Activated T-cell treated with anti-CD3 and anti-CD28 coated beads, Interleukin-2, amount 50 U/mL, for 4 hours (primary cell): ENCODE results near the gene BRF1. TPM values are rescaled to one million over a fixed set of nuclear protein-coding genes. Genes with fewer than 3 reads are reported as not detected.

Source experiments
- ATAC-seq, 2 donors: fragments of 200-7000 bp; cut with Tn5 transposase; one replicate each; pipeline ENCODE4 v1.10.0; 2021
- DNase-seq: peaks from one replicate; pipeline ENCODE4 v3.0.0-alpha.2; 2020
- H3K27me3 Mint-ChIP-seq: one replicate; pipeline ENCODE4 v1.8.0; 2021; ENCODE audit warnings: low read depth, mixed read lengths
- H3K36me3 Mint-ChIP-seq: one replicate; pipeline ENCODE4 v1.8.0; 2022; ENCODE audit warnings: mixed read lengths; ENCODE audit not compliant: insufficient read depth
- H3K4me1 Mint-ChIP-seq: one replicate; pipeline ENCODE4 v1.8.0; 2021; ENCODE audit warnings: low read depth, mixed read lengths
- H3K4me3 Mint-ChIP-seq: one replicate; pipeline ENCODE4 v1.8.0; 2021; ENCODE audit warnings: mild to moderate bottlenecking, moderate library complexity, mixed read lengths
- H3K9me3 Mint-ChIP-seq: one replicate; pipeline ENCODE4 v1.8.0; 2021; ENCODE audit warnings: mixed read lengths
- total RNA-seq, 3 donors: library from RNA; stranded (reverse); gene quantifications; one replicate each; pipeline ENCODE4 v1.2.1, GENCODE V29; 2021

Gene BRF1
- total RNA-seq, 3 donors from 2014 or later, result 33.5 to 36.4 (median 35.4) TPM

DNA sequence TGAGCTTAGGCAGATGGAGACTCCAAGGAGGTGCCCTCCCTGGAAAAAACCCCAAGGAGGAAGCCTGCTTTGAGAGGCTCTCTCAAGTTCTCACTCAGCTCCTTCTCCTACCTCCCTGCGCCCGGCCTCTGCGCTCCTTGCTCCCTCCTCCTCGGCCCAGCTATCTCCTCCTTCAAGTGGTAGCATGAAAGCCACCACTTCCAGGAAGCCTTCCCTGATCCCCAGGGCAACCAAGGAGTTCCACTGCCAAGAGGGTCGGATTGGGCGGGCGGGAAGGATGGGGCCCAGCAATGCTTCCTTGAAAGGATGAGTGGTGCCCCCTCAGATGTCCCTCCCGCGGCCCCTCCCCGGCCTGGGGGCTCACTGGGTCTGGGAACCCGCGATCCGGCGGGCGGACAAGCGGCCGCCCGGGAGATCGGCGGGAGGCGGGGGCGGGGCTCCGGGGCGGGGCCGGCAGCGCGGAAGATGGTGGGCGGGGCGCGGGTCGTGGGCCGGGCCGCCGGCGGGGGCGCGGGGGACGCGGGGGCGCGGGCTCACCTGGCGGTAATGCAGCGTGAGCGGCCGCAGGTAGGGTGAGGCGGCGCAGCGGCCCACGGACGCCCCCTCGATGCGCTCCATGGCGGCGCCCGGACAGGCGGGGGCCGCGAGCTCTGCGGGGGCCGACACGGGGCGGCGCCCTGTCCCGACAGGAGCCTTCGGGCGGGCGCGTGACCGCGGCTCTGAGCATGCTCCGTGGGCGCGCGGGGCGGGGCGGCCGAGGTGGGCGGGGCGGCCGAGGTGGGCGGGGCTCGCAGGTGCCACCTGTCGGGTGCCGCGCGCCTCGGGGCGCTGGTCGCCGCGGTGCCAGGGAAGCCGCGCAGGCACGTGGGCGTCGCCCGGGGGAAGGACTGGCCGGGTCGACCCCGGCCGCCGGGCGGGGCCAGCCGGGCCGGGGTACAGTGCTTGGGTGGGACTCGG lies 119.9 kb downstream of the BRF1 start, which contains the start of gene NUDT14:
TSS of gene NUDT14 (minus strand) at position 721 of the 957 bp plus-strand sequence. CDS start at position 618, 103 bp downstream.
- ATAC-seq (peak; percentile 86 to 89), DNase-seq (peak; percentile 86)
- Mint-ChIP-seq H3K4me1 (peaks cover 20% of the 10 kb centered on the region), H3K9me3 (no peaks in the 10 kb centered on the region), H3K4me3 (peak within 1 kb of the TSS; percentile 74), H3K36me3 (no peaks in the 10 kb centered on the region), H3K27me3 (no peaks in the 10 kb centered on the region)

DNA sequence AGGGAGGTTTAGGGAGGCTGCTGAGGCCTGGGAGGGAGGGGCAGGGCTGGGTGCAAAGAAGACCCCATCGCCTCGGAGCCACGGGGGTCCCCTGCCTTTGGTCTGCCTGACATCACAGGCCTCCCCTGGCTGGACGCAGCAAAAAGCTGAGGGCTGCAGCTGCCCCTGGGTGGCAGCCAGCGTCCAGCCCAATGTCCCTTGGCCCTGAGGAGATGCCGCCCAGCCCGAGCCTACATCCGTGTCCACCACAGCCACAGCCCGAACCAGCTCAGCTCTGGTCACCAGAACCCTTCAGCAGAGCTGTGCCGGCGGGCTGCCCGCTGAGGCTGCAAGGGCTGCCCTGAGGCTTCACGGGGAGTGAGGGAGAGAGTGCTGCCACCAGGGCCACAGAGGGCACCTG lies 121.6 kb downstream of the BRF1 start:
- Mint-ChIP-seq H3K4me3 (no peak overlapping the region), H3K9me3 (no peaks in the 10 kb centered on the region), H3K36me3 (no peaks in the 10 kb centered on the region), H3K27me3 (no peaks in the 10 kb centered on the region), H3K4me1 (peaks cover 30% of the 10 kb centered on the region)
- DNase-seq, result no peak
- ATAC-seq, result no peak

DNA sequence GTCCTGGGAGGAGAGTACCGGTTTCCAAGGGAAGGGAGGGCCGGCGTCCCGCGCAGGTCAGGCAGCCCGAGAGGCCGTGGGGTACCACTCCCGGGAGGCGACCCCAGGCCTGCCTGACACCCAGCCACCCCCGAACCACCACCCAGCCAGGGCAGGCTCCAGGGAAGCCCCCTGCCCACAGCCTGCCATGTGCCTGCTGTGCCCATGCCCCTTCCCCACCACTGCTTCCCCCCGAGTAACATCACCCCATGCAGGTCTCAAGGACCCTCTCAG lies 122.0 kb downstream of the BRF1 start:
- Mint-ChIP-seq H3K36me3 (no peaks in the 10 kb centered on the region), H3K4me3 (no peak overlapping the region), H3K4me1 (peaks cover 31% of the 10 kb centered on the region), H3K9me3 (no peaks in the 10 kb centered on the region), H3K27me3 (no peaks in the 10 kb centered on the region)
- no peak for ATAC-seq
- DNase-seq, result no peak

DNA sequence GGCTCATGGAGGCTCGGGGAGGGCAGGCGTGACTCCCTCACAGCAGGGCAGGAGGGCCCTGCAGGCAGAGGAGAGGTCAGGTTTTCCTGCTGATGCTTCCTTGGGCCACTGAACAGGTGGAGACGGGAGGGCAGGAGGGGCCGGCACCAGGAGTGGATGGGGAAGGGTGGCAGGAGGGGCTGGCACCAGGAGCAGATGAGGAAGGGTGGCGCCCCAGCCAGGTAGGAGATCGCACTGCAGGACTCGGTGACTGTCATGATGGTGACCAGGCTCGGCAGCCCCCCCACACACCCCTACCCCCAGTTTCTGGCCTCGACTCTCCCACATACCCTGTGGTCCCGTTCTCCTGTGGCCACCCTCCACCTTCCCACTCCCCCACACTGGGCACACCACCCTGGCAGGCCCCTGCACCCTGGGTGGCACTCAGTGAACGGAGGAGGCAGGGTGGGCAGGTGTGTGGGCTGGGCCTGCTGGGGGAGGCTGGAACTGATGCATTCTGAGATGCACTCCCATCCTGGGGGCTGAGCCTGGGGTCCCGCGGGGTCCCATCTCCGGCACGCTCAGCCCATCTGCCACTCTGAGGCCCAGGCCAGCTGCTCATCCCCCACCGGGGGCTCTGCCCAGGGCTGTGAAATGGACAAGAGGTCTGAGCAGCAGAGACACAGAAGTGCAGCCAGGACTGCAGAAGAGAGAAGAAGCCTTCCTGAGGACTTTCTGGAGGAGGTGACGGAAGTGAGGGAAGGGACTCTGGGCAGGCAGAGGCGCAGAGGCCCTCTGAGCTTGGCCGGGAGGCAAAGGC lies 122.5 kb downstream of the BRF1 start:
- H3K36me3 Mint-ChIP-seq, result no peaks in the 10 kb centered on the region
- DNase-seq, result no peak
- no peak overlapping the region for H3K4me3 Mint-ChIP-seq
- H3K4me1 Mint-ChIP-seq, result peaks cover 31% of the 10 kb centered on the region
- no peaks in the 10 kb centered on the region for H3K9me3 Mint-ChIP-seq
- H3K27me3 Mint-ChIP-seq, result no peaks in the 10 kb centered on the region
- ATAC-seq, result no peak

DNA sequence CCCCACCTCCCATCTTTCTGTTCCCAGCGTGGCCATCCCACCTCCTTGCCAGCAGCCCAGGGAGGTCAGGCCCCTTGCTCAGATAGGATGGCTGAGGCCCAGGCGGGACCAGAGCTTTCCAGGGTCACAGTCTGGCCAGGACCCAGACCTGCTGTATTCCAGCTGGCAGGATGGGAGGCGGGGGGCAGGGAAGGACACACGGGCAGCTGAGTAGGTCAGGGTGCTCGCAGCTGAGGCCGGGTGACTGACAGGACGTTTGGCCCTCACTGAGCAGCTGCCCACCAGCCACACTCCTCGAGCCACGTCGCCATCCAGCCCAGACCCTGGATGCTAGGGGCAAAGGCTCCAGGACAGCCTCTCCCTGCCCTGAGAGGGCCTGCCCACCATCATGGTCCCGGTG lies 123.7 kb downstream of the BRF1 start:
- Mint-ChIP-seq H3K9me3 (no peaks in the 10 kb centered on the region), H3K4me3 (no peak overlapping the region)

DNA sequence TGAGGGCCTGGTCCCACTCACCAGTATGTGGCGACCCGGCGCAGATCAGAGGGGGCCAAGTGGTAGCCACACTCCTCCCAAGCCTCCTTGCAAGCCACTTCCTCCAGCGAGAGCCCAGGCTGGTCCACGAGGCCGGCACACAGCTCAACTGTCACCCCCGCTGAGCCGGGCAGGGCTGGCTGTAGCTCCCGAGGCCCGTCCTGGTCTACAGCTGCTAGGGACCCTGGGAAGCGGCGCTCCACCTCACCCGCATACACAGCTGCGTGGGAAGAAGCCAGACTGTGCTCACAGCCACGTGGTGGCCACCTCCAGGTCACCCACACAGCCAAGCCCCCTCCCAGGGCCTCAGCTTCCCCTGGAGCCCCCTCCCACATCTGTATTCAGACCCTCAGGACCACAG lies 124.3 kb downstream of the BRF1 start:
- DNase-seq (no peak), ATAC-seq (no peak)
- Mint-ChIP-seq H3K4me1 (peaks cover 28% of the 10 kb centered on the region), H3K27me3 (peaks cover 2% of the 10 kb centered on the region), H3K9me3 (no peaks in the 10 kb centered on the region), H3K4me3 (no peak overlapping the region), H3K36me3 (no peaks in the 10 kb centered on the region)

More for the DNA sequence above, 123.7 kb downstream of the BRF1 start:
- no peak for DNase-seq
- Mint-ChIP-seq H3K4me1 (peaks cover 27% of the 10 kb centered on the region), H3K27me3 (no peaks in the 10 kb centered on the region), H3K36me3 (no peaks in the 10 kb centered on the region)
- no peak for ATAC-seq

DNA sequence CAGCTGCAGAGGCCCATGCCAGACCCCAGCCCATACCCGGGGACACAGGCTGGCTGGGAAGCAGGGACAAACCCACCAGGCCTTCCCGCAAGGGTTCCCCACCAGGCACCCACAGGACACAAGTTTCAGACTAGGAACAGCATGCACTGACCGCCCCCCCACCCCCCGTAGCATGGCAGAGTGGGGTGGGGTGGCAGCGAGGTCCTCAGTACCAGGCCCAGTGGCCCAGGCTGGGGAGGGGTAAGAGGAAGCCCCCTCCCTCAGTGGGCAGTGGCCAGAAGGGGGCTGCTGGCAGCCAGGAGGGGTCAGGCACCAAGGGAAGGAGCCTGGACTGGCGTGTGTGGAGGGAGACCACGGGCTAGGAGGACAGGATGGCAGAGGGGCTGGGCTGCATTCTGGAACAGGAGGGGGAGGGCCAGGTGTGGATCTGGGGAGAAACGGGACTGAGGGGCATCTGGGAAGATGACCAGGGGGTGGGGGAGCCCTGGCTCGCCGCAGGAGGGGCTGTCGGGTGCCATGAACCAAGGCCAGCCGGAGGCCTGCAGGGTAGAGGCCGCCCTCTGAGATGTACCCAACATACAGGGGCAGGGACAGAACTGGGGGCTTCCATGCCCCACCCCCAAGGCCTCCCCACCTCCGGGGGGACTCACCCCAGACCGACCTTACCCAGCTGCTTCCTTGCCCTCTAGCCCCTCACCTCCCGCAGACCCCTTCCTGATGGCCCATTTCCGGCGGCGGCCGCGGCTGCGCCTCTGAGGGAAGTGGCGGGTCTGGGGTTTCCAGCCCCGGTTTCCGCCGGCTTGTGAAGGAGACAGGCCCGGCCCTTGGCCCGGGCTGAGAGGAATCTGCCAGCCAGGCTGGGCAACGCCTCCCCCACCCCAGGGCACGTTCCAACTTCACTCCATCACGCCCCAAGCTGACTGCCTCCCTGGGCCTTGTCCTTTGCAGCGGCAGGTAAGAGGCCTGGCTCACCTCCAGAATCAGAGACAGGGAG lies 126.6 kb downstream of the BRF1 start:
- peak; percentile 53 to 57 for ATAC-seq
- no peaks in the 10 kb centered on the region for H3K36me3 Mint-ChIP-seq
- DNase-seq, result no peak
- H3K4me1 Mint-ChIP-seq, result peaks cover 28% of the 10 kb centered on the region
- no peak overlapping the region for H3K4me3 Mint-ChIP-seq
- no peaks in the 10 kb centered on the region for H3K9me3 Mint-ChIP-seq
- H3K27me3 Mint-ChIP-seq, result peaks cover 9% of the 10 kb centered on the region

DNA sequence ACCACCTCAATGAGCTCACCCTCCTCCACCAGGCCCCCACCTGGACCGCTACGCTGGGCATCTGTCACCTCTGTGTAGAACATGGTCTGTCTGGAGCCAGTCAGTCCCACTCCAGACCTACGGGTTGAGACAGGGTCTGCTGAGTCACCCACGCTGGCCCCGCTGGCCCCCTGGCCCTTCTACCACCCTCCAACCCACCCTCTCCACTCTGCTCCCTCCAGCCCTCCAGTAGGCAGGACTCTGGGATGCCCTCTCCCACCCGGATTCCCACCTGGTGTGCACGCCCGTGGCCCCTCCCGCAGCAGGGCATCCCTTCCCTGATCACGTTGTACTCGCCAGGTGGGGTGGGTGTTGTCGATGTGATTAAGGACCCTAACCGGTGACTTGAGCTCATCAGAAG lies 127.7 kb downstream of the BRF1 start:
- DNase-seq (no peak), ATAC-seq (no peak)
- H3K9me3 Mint-ChIP-seq, result no peaks in the 10 kb centered on the region
- peaks cover 10% of the 10 kb centered on the region for H3K27me3 Mint-ChIP-seq
- peaks cover 28% of the 10 kb centered on the region for H3K4me1 Mint-ChIP-seq
- no peaks in the 10 kb centered on the region for H3K36me3 Mint-ChIP-seq
- no peak overlapping the region for H3K4me3 Mint-ChIP-seq

DNA sequence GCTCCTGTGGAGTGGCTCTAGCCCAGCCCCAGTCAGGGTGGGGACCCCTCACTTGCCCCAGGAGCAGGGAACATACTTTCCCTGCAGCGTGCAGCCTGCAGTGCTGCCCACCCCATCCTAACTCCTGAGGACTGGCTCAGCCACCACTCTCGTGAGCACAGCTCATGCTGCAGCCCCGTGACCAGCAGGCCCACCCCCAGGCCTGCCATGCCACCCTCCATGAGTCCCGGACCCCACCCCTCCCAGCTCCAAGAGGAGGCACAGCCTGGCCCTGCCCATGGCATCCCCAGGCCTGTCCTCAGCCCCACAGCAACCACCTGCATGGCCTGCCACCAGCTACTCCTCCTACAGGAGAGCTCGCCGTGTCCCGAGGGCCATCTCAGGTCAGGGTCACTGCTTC lies 128.3 kb downstream of the BRF1 start:
- peaks cover 10% of the 10 kb centered on the region for H3K27me3 Mint-ChIP-seq
- peaks cover 28% of the 10 kb centered on the region for H3K4me1 Mint-ChIP-seq
- DNase-seq, result no peak
- H3K9me3 Mint-ChIP-seq, result no peaks in the 10 kb centered on the region
- no peak for ATAC-seq
- no peaks in the 10 kb centered on the region for H3K36me3 Mint-ChIP-seq
- H3K4me3 Mint-ChIP-seq, result no peak overlapping the region

DNA sequence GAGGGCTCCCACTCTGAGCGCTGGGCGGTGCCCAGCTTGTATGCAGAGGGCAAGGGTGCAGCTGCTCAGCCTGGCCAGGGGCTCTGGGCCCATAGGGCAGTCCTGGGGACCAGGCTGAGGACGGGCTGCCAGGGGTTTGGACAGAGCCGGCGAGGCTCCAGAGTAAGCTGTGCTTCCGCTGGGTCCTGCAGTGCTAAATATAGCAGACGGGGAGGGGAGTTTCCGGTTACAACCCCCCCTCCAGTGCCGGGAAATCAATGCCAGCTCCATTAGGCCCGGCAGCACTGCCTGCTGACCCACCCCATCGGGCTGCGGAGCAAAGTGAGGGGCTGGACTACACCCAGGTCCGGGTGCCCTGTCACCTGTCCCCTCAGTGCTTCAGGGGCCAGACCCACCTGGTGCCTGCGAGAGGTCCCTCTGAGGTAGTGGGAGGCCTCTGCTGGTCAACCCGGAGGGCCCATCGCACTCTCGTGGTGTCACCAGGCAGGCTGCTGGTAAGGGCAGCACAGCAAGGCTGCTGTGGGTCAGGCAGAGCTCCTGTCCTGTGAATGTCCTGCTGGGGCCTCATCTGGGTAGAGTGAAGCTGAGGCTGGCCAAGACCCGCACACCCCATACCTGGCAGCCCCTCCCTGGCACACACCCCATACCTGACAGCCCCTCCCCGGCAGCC lies 129.7 kb downstream of the BRF1 start:
- Mint-ChIP-seq H3K4me3 (no peak overlapping the region), H3K4me1 (peaks cover 22% of the 10 kb centered on the region), H3K27me3 (peaks cover 15% of the 10 kb centered on the region), H3K36me3 (no peaks in the 10 kb centered on the region), H3K9me3 (no peaks in the 10 kb centered on the region)
- DNase-seq, result no peak
- ATAC-seq, result no peak

DNA sequence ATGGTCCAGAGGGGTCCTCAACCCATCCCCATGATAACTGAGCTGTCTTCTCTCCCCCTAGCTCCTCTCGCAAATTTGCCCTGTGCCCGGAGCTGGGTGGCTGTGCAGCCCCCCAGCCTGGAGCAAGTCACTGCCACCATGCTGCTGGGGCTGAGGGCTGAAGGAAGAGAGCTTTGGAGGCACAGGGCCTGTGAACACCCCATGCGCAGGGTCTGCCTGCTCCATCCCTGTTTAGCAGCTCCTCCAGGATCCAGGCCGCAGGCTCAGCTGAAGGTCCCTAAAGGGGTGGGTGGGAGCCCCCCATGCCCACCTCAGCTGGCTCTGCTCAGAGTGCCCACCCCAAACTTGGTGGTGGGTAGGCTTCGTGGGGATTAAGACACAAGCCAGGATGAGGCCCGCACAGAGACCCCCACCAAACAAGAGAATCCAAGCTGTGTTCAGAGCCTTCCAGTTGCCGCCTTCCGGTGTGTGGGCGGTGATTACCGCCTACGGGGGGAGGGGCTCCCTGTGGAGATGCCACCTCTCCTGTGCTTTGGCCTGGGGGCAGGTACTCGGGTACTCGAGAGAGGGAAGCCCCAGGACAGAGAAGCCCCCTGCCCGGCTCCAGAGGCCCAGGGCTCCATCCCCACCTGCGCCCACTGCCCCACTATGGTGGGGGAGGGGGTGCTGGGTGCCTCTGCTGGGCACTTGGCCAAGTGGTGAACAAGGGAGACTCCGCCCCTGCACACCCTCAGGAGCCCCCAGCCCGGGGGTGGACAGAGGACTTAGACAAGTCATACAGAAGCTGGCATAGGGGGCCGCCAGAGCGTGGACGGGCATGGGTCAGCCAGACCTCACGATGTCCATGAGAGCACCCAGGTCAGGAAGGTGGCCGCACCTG lies 130.8 kb downstream of the BRF1 start:
- DNase-seq (no peak), ATAC-seq (no peak)
- no peaks in the 10 kb centered on the region for H3K36me3 Mint-ChIP-seq
- H3K4me1 Mint-ChIP-seq, result peaks cover 17% of the 10 kb centered on the region
- H3K4me3 Mint-ChIP-seq, result peak overlapping the region; percentile 65
- H3K27me3 Mint-ChIP-seq, result peaks cover 15% of the 10 kb centered on the region
- H3K9me3 Mint-ChIP-seq, result no peaks in the 10 kb centered on the region

DNA sequence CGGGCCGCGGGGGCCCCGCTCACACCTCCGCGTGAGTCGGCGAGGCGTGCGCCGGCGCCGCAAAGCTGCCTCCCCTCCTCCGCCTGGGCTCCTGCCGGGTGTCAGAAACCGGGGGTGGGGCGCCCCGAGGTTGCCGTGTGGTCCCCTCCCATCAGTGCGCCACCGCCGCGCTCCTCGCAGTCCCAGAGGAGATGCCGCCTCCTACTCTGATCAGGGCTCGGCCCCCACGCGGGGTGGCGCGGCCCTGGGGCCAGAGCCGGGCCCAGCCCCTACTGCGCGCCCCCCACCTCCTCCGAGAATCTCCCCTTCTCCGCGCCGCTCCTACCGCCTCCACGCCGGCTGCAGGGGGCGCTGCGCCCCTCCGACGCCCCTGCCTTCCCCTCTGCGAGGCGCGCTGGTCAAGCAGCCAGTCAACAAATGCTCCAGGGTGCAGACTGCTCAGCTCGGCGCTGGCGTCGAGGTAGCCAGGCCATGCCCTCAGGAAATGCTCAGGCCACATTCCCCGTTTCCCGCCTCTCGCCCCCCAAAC lies 131.8 kb downstream of the BRF1 start:
- peak overlapping the region; percentile 47 for H3K4me3 Mint-ChIP-seq
- H3K36me3 Mint-ChIP-seq, result no peaks in the 10 kb centered on the region
- DNase-seq (peak; percentile 35), ATAC-seq (peak; percentile 48 to 51)
- H3K27me3 Mint-ChIP-seq, result peaks cover 15% of the 10 kb centered on the region
- no peaks in the 10 kb centered on the region for H3K9me3 Mint-ChIP-seq
- peaks cover 10% of the 10 kb centered on the region for H3K4me1 Mint-ChIP-seq
